Fibroblast of gingiva (primary cell): ENCODE results near the gene HFM1.

Experiments
- DNase-seq: peaks from one replicate; pipeline ENCODE4 v3.0.0-alpha.2; 2011; ENCODE audit warnings: low read depth

The HFM1 gene

DNA sequence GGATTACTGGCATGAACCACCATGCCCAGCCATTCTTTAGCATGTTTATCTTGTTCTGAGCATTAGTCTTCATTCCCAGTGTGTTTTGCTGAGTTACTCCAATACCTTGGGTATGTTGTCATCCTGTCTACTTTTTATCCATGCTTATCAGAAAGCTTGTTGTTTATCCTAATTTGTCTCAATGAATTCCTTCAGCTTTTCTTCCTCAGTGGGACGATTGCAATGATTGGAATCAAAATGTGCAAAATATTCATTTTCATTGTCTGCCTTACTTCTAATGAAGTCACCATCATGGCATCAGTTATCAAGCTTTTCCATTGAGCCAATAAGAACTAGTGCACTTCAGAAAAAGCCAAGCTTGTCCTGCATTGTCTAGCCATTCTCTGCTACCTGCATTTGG, 170.5 kb downstream of the HFM1 start:
- no peak for DNase-seq

- no peak for DNase-seq
Measured at GRCh38 chr1:91226741-91227140, 177.9 kb downstream of the HFM1 start.

DNA sequence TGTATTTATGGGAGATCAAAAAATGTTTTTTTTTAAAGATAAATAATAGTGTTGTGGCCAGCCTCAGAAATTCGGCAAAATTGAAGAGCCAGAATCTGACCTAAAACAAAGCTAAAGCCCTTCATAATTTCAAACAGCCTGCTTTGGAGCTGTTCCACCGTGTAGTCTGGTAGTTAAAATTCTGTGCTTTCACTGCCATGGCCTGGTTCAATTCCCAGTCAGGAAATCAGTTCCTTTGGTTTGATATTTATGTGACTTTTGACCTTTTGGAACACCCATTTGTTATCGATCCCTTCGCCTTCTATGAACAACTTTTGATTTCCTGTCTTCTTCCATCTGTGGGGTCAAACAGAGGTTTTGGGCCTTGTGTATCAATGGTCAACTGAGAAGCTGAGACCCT, 179.8 kb downstream of the HFM1 start:
- DNase-seq, result no peak

DNA sequence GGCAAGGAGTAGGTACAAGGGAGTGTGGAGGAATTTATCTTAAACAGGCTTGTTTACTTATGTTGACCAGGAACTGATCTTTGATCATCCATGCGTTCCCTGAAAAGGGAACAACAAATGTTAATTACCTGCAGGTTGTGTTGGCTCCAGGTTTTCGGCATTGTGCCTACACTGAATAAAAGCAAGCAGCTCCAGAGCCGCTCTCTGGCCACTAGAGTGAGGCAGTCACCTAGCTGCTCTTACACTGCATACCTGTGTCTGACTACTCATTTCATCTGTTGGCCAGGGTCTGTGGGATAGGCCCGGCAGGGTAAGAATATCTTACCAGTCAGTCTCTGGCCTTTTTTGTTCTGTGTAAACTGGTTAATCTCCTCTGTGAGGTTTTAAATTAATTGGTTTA, 183.6 kb downstream of the HFM1 start:
- no peak for DNase-seq

GRCh38 chr1:91217911-91218310, 186.7 kb downstream of the HFM1 start:
- no peak for DNase-seq
